GM10266 (cell line): ENCODE data around the gene SMIM13.

ENCODE experiments used
- DNase-seq: peaks from one replicate; pipeline ENCODE4 v3.0.0; 2012; ENCODE audit errors: extremely low spot score
- CTCF ChIP-seq: IDR thresholded peaks from 2 replicates; pipeline ENCODE4 v1.5.1; 2012; ENCODE audit warnings: mild to moderate bottlenecking, low read depth; ENCODE audit not compliant: control insufficient read depth, insufficient read depth; ENCODE audit errors: missing control alignments

The SMIM13 gene

DNA sequence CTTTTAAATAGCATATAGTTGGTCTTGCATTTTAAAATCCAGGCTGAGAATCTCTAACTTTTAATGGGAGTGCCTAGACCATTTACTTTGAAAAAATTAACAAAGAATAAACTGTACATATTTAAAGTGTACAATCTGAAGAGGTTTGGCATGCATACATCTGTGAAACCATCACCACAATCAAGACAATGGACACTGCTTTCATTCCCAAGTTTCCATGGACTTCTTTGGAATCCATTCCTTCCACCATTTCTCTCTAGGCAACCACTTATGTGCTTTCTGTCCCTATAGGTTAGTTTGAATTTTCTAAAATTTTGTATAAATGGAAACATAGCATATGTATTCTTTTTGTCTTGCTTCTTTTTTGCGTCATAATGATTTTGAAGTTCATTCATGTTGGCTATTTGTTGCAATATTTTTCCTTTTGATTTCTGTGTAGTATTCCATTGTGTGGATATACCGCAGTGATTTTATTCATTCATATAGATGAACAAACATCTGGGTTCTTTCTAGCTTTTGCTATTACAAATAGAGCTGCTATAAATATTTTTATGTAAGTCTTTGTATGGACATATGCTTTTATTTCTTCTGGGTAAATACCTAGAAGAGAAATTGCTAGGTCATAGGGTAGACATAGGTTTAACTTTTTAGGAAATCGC is 88.0 kb downstream of the SMIM13 start:
- no peak for TF ChIP-seq CTCF
- no peak for DNase-seq

DNA sequence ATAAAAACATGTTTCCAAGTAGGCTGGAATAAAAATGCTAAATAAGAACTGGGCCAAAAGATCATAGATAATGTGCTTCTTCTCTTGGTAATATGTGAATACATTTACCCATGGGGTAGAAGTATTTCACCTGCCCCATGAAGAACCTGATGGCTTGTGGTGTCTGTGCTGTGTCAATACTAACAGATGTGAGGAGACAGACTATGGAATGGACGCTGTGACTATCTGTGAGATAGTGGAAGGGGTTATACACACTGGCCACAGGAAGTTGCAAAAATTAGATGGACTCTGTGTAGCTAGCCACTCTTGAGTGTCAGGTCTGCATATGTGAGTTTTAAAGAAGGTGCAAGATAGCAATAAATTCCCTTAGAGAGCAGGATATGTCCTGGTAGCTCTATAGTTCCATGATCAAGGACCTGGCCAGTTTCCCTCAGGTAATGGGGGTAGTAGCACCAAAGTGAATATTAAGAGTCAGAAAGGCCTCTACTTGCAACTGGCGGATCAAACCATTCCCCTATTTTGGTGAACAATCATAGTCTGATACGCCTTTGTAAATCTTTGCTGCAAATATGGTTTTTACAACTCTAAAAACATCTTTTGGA is 90.2 kb downstream of the SMIM13 start:
- DNase-seq: no peak
- TF ChIP-seq CTCF: no peak

- DNase-seq: no peak
- no peak for TF ChIP-seq CTCF
Measured at GRCh38 chr6:11185204-11185842, 91.7 kb downstream of the SMIM13 start.

GRCh38 chr6:11187301-11187700 is 93.7 kb downstream of the SMIM13 start:
- no peak for DNase-seq

More at GRCh38 chr6:11187301-11187700, 93.7 kb downstream of the SMIM13 start:
- no peak for TF ChIP-seq CTCF
